Bronchial epithelial cell (primary cell): ENCODE results near the gene DUSP18. TPM values are rescaled to one million over a fixed set of nuclear protein-coding genes. Genes with fewer than 3 reads are reported as not detected.
A peak's percentile ranks its signal among the peaks of the same experiment; 100 is the strongest.

Experiments used
- DNase-seq: peaks from one replicate; pipeline ENCODE4 v3.0.0-alpha.2; 2010; ENCODE audit warnings: low read depth
- FAIRE-seq: peaks from 2 replicates; lab custom pipeline; 2011; peaks lifted over from hg19 to GRCh38; lab: Jason Lieb, UNC
- H3K27me3 ChIP-seq: 2 replicates; pipeline ENCODE4 v1.5.1; 2011; ENCODE audit warnings: low read length; ENCODE audit not compliant: control insufficient read depth, insufficient read depth
- H3K36me3 ChIP-seq: 2 replicates; pipeline ENCODE4 v1.5.1; 2011; ENCODE audit warnings: low read length; ENCODE audit not compliant: control insufficient read depth, insufficient read depth
- H3K4me3 ChIP-seq: 2 replicates; pipeline ENCODE4 v1.5.1; 2011; ENCODE audit warnings: mild to moderate bottlenecking, low read depth, low read length, control low read depth
- CTCF ChIP-seq: IDR thresholded peaks from 2 replicates; pipeline ENCODE4 v1.5.1; 2011; ENCODE audit warnings: mild to moderate bottlenecking, moderate library complexity, low read length, control low read depth, inconsistent platforms; ENCODE audit not compliant: insufficient read depth, severe bottlenecking
- total RNA-seq: library from RNA; depleted of rRNA; stranded (reverse); fragments of >200 nt; gene quantifications from 2 replicates; pipeline ENCODE4 v1.2.1, GENCODE V29; 2014

The DUSP18 gene
- total RNA-seq, 1 donor from 2014 or later = 5.3 TPM

GRCh38 chr22:30702856-30703255 lies 35.2 kb upstream of the DUSP18 start:
- Histone ChIP-seq H3K4me3 (no peak overlapping the region), H3K27me3 (no peaks in the 10 kb centered on the region), H3K36me3 (no peaks in the 10 kb centered on the region)
- FAIRE-seq = no peak
- no peak for TF ChIP-seq CTCF
- no peak for DNase-seq

GRCh38 chr22:30701872-30702271 lies 34.2 kb upstream of the DUSP18 start:
- no peaks in the 10 kb centered on the region for H3K27me3 ChIP-seq
- DNase-seq = peak; percentile 23

GRCh38 chr22:30697975-30698374 lies 30.3 kb upstream of the DUSP18 start:
- H3K4me3 ChIP-seq = no peak overlapping the region
- H3K27me3 ChIP-seq = peaks cover 3% of the 10 kb centered on the region
- DNase-seq = no peak
- no peaks in the 10 kb centered on the region for H3K36me3 ChIP-seq
- FAIRE-seq = no peak
- no peak for TF ChIP-seq CTCF

More at GRCh38 chr22:30701872-30702271, 34.2 kb upstream of the DUSP18 start:
- H3K36me3 ChIP-seq = no peaks in the 10 kb centered on the region
- no peak overlapping the region for H3K4me3 ChIP-seq
- FAIRE-seq = peak; percentile 83
- no peak for TF ChIP-seq CTCF

DNA sequence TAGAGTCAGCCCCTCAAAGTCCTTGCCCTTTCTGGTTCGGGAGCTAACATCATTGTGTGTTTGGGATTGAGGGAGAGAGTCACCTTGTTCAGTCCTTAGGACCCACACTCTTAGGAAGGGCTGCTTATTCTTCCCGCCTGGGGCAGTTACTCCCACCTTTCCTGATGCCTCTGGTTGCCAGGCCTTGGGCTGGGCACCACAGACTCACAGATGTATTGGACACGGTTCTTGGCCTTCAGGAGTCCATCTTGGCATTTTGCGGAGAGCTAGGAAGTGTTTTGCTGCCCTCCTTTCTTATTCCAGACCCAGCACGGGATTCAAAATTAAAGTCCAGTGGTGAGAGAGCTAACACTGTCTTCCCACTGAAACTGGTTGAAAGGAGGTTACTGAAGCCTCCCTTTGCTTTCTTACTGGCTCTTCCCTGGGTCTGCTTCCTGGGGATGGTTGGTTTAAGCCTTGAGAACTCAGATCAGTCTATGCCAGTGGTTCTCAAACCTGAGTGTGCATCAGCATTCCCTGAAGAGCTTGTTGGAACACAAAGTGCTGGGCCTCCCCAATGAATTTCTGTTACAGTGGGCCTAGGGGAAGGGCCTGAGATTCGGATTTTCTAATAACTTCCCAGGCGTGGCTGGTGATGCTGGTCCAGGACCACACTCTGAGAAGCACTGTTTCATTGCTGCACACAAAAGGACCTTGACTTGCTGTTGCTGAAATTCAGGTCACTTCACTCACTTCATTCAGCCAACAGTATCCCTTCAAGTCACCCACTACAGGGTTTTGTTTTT lies 28.4 kb upstream of the DUSP18 start:
- TF ChIP-seq CTCF = no peak
- Histone ChIP-seq H3K36me3 (no peaks in the 10 kb centered on the region), H3K4me3 (no peak overlapping the region), H3K27me3 (peaks cover 3% of the 10 kb centered on the region)
- FAIRE-seq = peak; percentile 73
- DNase-seq = no peak

DNA sequence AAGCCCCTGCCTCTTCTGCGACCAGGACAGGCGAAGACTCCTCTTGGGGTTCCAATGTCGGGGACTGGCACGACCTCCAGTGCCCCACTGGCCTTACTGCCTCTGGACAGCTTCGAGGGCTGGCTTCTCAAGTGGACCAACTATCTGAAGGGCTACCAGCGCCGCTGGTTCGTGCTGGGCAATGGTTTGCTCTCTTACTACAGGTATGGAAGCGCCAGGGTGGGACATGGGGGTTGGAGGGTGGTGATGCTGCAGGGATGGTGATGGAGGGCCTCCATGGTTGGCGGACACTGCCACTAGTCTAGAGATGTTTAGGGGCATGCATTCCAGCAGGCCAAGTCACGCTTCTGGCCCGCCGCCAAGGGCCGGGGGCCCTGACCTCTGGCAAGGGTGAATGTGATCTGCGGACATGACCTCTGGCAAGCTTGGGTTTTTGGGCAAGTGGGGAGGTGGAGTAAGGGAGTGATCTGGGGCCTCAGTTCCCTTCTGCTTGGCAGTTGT lies 27.7 kb upstream of the DUSP18 start:
- no peak for TF ChIP-seq CTCF
- H3K4me3 ChIP-seq = peak overlapping the region; percentile 43
- DNase-seq = no peak
- peaks cover 3% of the 10 kb centered on the region for H3K27me3 ChIP-seq
- no peak for FAIRE-seq
- H3K36me3 ChIP-seq = no peaks in the 10 kb centered on the region
